HepG2 (cell line): Measurements from ENCODE around the gene SLC2A11. TPM values are rescaled to one million over a fixed set of nuclear protein-coding genes. Genes with fewer than 3 reads are reported as not detected.

Experiments used
- CHD4 ChIP-seq: fragments of 200-600 bp; sonication (generic); IDR thresholded peaks from 2 replicates; pipeline ENCODE4 v1.7.0; 2017; ENCODE audit warnings: mild to moderate bottlenecking, low read length, borderline replicate concordance
- HINFP ChIP-seq: sonication (generic); formaldehyde crosslinking; IDR thresholded peaks from 2 replicates; pipeline ENCODE4 v1.4.0; 2020; ENCODE audit warnings: low read depth, mild to moderate bottlenecking, missing genetic modification reagents
- HNF1B ChIP-seq: sonication (generic); formaldehyde crosslinking; IDR thresholded peaks from 2 replicates; pipeline ENCODE4 v1.5.1; 2020; ENCODE audit warnings: mild to moderate bottlenecking, moderate library complexity, missing genetic modification reagents
- IRF2 ChIP-seq: IDR thresholded peaks from 2 replicates; pipeline ENCODE4 v1.6.1; 2018; ENCODE audit warnings: missing genetic modification reagents, missing compliant biosample characterization
- KLF12 ChIP-seq: sonication (generic); formaldehyde crosslinking; IDR thresholded peaks from 2 replicates; pipeline ENCODE4 v1.4.0; 2020; ENCODE audit warnings: missing genetic modification reagents, borderline replicate concordance
- MED1 ChIP-seq: sonication (generic); formaldehyde crosslinking; IDR thresholded peaks from 2 replicates; pipeline ENCODE4 v1.4.0; 2020; ENCODE audit warnings: missing genetic modification reagents
- MXI1 ChIP-seq: IDR thresholded peaks from 3 replicates; pipeline ENCODE4 v1.6.1; 2012; ENCODE audit warnings: low read depth, low read length, inconsistent platforms, borderline replicate concordance
- MZF1 ChIP-seq: sonication (generic); formaldehyde crosslinking; IDR thresholded peaks from 2 replicates; pipeline ENCODE4 v1.8.1; 2023; ENCODE audit warnings: mild to moderate bottlenecking, missing genetic modification reagents, borderline replicate concordance
- NCOA1 ChIP-seq: sonication (generic); formaldehyde crosslinking; IDR thresholded peaks from 2 replicates; pipeline ENCODE4 v1.9.0; 2021; ENCODE audit warnings: missing genetic modification reagents
- RBAK ChIP-seq: sonication (generic); formaldehyde crosslinking; IDR thresholded peaks from 2 replicates; pipeline ENCODE4 v1.5.1; 2020; ENCODE audit warnings: mild to moderate bottlenecking, missing genetic modification reagents
- RXRB ChIP-seq: IDR thresholded peaks from 2 replicates; pipeline ENCODE4 v1.6.1; 2016; ENCODE audit warnings: borderline replicate concordance, missing genetic modification reagents, missing compliant biosample characterization
- SAP130 ChIP-seq: IDR thresholded peaks from 2 replicates; pipeline ENCODE4 v1.6.1; 2016; ENCODE audit warnings: low read depth
- TAF15 ChIP-seq: fragments of 200-400 bp; formaldehyde crosslinking; IDR thresholded peaks from one replicate; pipeline ENCODE4 v1.6.1; 2018; ENCODE audit warnings: mild to moderate bottlenecking, low read depth, low read length; ENCODE audit not compliant: poor library complexity, severe bottlenecking
- ZBTB33 ChIP-seq: sonication (generic); formaldehyde crosslinking; IDR thresholded peaks from 2 replicates; pipeline ENCODE4 v1.4.0; 2020; ENCODE audit warnings: missing genetic modification reagents
- ZMYM4 ChIP-seq: sonication (generic); formaldehyde crosslinking; IDR thresholded peaks from 2 replicates; pipeline ENCODE4 v1.8.1; 2023; ENCODE audit warnings: mild to moderate bottlenecking, missing genetic modification reagents
- ZNF276 ChIP-seq: sonication (generic); formaldehyde crosslinking; IDR thresholded peaks from 2 replicates; pipeline ENCODE4 v1.4.0; 2020; ENCODE audit warnings: mild to moderate bottlenecking, low read depth, missing genetic modification reagents
- ZNF350 ChIP-seq: sonication (generic); formaldehyde crosslinking; IDR thresholded peaks from 2 replicates; pipeline ENCODE4 v1.4.0; 2020; ENCODE audit warnings: mild to moderate bottlenecking, low read depth, missing genetic modification reagents, borderline replicate concordance
- ZNF367 ChIP-seq: sonication (generic); formaldehyde crosslinking; IDR thresholded peaks from 2 replicates; pipeline ENCODE4 v1.4.0; 2020; ENCODE audit warnings: missing genetic modification reagents, borderline replicate concordance
- ZNF605 ChIP-seq: sonication (generic); formaldehyde crosslinking; IDR thresholded peaks from 2 replicates; pipeline ENCODE4 v1.8.0; 2022; ENCODE audit warnings: mild to moderate bottlenecking, missing genetic modification reagents
- ZNF629 ChIP-seq: sonication (generic); formaldehyde crosslinking; conservative IDR thresholded peaks from 2 replicates; pipeline ENCODE4 v1.5.0; 2020; ENCODE audit warnings: missing genetic modification reagents
- ZNF737 ChIP-seq: sonication (generic); formaldehyde crosslinking; IDR thresholded peaks from 2 replicates; pipeline ENCODE4 v1.5.0; 2020; ENCODE audit warnings: missing genetic modification reagents, mild to moderate bottlenecking, borderline replicate concordance
- polyA plus RNA-seq, 8 experiments: library from polyadenylated mRNA; depleted of rRNA in 3 of 8; stranded (reverse) in 7 of 8; unstranded in 1 of 8; fragments of >200 nt; fragmentation: Illumina TruSeq in 4 of 8; extraction: Trizol in 4 of 8; gene quantifications; 2 replicates each; pipeline versions ENCODE4 v1.2.1 to v1.2.3, GENCODE V29; 2011 to 2016; ENCODE audit warnings: low read depth in 4 of 8, missing spikeins in 1 of 8, mixed read lengths in 1 of 8; ENCODE audit not compliant: insufficient read depth in 1 of 8
- total RNA-seq, 5 experiments: library from RNA; depleted of rRNA; stranded (reverse); fragments of >200 nt; fragmentation: Illumina TruSeq; extraction: Trizol; gene quantifications; 2 replicates each; pipeline ENCODE4 v1.2.3, GENCODE V29; 2016; ENCODE audit warnings: low read depth in 1 of 5
- TF ChIP-seq, protein P1 (sequence below): fragments of 450-650 bp; IDR thresholded peaks from 2 replicates; pipeline ENCODE4 v1.6.1; 2016

The SLC2A11 gene
- total and polyA plus RNA-seq, 2 of the 13 experiments (the other 11 are each of a cell fraction or from before 2014, with no cell fraction given): 15.2 to 15.4 TPM

GRCh38 chr22:23896523-23897186 is 39.0 kb downstream of the SLC2A11 start (continued):
- no peak for TF ChIP-seq HINFP (CRISPR knock-in tag)
- TF ChIP-seq IRF2 (CRISPR knock-in tag): no peak
- TF ChIP-seq ZNF737: no peak
- TF ChIP-seq HNF1B (CRISPR knock-in tag): no peak
- no peak for TF ChIP-seq ZNF350
- no peak for TF ChIP-seq TAF15
- TF ChIP-seq ZMYM4 (CRISPR knock-in tag): no peak
- no peak for TF ChIP-seq ZNF276 (CRISPR knock-in tag)
- no peak for TF ChIP-seq MZF1 (CRISPR knock-in tag)
- no peak for TF ChIP-seq KLF12 (CRISPR knock-in tag)
- no peak for TF ChIP-seq CHD4
- TF ChIP-seq RBAK (CRISPR knock-in tag): no peak
- TF ChIP-seq RXRB (CRISPR knock-in tag): no peak
- TF ChIP-seq MXI1: no peak
- no peak for TF ChIP-seq NCOA1 (CRISPR knock-in tag)
- peak; percentile 7; the same call in 1 of the 2 replicates for TF ChIP-seq ZBTB33 (CRISPR knock-in tag)
- 0 out of 2 replicates have a peak, but pooled peaks have one; percentile 2 for TF ChIP-seq ZNF629
- TF ChIP-seq ZNF367: no peak
- TF ChIP-seq ZNF605 (CRISPR knock-in tag): no peak
- TF ChIP-seq SAP130 (CRISPR knock-in tag): 0 out of 2 replicates have a peak, but pooled peaks have one; percentile 3
- 0 out of 2 replicates have a peak, but pooled peaks have one; percentile 12 for TF ChIP-seq MED1 (CRISPR knock-in tag)
- TF ChIP-seq, protein P1, sequence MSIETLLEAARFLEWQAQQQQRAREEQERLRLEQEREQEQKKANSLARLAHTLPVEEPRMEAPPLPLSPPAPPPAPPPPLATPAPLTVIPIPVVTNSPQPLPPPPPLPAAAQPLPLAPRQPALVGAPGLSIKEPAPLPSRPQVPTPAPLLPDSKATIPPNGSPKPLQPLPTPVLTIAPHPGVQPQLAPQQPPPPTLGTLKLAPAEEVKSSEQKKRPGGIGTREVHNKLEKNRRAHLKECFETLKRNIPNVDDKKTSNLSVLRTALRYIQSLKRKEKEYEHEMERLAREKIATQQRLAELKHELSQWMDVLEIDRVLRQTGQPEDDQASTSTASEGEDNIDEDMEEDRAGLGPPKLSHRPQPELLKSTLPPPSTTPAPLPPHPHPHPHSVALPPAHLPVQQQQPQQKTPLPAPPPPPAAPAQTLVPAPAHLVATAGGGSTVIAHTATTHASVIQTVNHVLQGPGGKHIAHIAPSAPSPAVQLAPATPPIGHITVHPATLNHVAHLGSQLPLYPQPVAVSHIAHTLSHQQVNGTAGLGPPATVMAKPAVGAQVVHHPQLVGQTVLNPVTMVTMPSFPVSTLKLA: no peak
